Suprapubic skin (tissue), 3 donors: ENCODE data around the gene CNTNAP3.
"Not testable (repeated sequence)": the region's sequence is repeated elsewhere in the genome, so short reads cannot be mapped to it uniquely, and the experiment has no call there.

ENCODE experiments used
- CTCF ChIP-seq, 2 donors: fragments of 200-600 bp in 1 of 2; fragments of 450-650 bp in 1 of 2; sonication (generic) in 1 of 2; IDR thresholded peaks; one replicate each; pipeline ENCODE4 v1.5.1; 2016 to 2019; ENCODE audit warnings: antibody characterized with exemption in 2 of 2, mild to moderate bottlenecking in 1 of 2, moderate library complexity in 1 of 2
- EP300 ChIP-seq: sonication (generic); formaldehyde crosslinking; IDR thresholded peaks from one replicate; pipeline ENCODE4 v1.6.1; 2017; ENCODE audit warnings: antibody characterized with exemption

DNA sequence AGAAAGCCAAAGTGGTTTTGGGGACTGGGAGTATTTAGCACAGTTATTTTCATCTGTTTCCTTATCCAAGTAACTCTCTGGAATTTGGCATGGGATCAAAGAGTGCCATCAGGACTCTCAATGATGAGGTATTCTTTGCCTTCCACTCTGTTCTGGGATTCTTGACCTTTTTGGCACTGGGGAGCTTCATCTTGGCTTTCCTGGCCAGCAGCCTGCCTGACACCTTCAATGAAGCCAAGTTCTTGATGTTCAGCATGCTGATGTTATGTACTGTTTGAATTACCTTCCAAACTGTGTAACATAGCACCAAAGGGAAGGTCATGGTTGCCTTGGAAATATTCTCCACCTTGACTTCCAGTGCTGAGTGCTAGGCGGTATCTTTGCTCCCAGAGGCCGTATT lies 248.8 kb downstream of the CNTNAP3 start:
- not testable (repeated sequence) for TF ChIP-seq CTCF (IDR thresholded peaks at IDR 0.05); EP300
